Neural cell (in vitro differentiated cells): ENCODE measurements around the gene THADA. TPM values are rescaled to one million over a fixed set of nuclear protein-coding genes. Genes with fewer than 3 reads are reported as not detected.

Source experiments
- H2AFZ ChIP-seq: fragments of 200-600, 300-800 bp; sonication (generic), shearing (Covaris generic); 2 replicates; pipeline ENCODE4 v1.6.0; 2014; ENCODE audit warnings: low read depth, mild to moderate bottlenecking, antibody characterized with exemption, low read length, moderate library complexity
- H3F3A ChIP-seq: fragments of 200-600 bp; shearing (Covaris generic); 2 replicates; pipeline ENCODE4 v1.6.1; 2016; ENCODE audit warnings: mild to moderate bottlenecking, moderate library complexity, mixed read lengths, antibody characterized with exemption, low read length; ENCODE audit not compliant: insufficient read depth, poor library complexity, severe bottlenecking
- H3K27ac ChIP-seq: fragments of 200-600, 300-800 bp; sonication (generic), shearing (Covaris generic); 2 replicates; pipeline ENCODE4 v1.5.1; 2014; ENCODE audit warnings: mild to moderate bottlenecking, low read length, moderate library complexity
- H3K27me3 ChIP-seq: fragments of 300-800, 200-600 bp; sonication (generic), shearing (Covaris generic); 2 replicates; pipeline ENCODE4 v1.6.0; 2014; ENCODE audit warnings: mild to moderate bottlenecking, low read depth, low read length, moderate library complexity; ENCODE audit not compliant: insufficient read depth
- H3K36me3 ChIP-seq: fragments of 300-800, 200-600 bp; sonication (generic), shearing (Covaris generic); 2 replicates; pipeline ENCODE4 v1.5.1; 2014; ENCODE audit warnings: mild to moderate bottlenecking, antibody characterized with exemption, low read length, moderate library complexity; ENCODE audit not compliant: insufficient read depth
- H3K4me2 ChIP-seq: fragments of 300-800, 200-600 bp; sonication (generic), shearing (Covaris generic); 2 replicates; pipeline ENCODE4 v1.6.0; 2014; ENCODE audit warnings: mild to moderate bottlenecking, low read length
- H3K4me3 ChIP-seq: fragments of 300-800, 200-600 bp; sonication (generic), shearing (Covaris generic); 2 replicates; pipeline ENCODE4 v1.5.1; 2014; ENCODE audit warnings: mild to moderate bottlenecking, low read length, moderate library complexity
- H3K79me2 ChIP-seq: fragments of 200-600 bp; shearing (Covaris generic); replicated peaks from 2 replicates; pipeline ENCODE4 v1.6.0; 2014; ENCODE audit warnings: mild to moderate bottlenecking, low read length, moderate library complexity; ENCODE audit not compliant: insufficient read depth
- H3K9ac ChIP-seq: fragments of 300-800, 200-600 bp; sonication (generic), shearing (Covaris generic); 2 replicates; pipeline ENCODE4 v1.6.1; 2016; ENCODE audit warnings: mild to moderate bottlenecking, low read length, mixed read lengths
- H3K9me2 ChIP-seq: fragments of 200-600 bp; shearing (Covaris generic); 2 replicates; pipeline ENCODE4 v1.6.1; 2016; ENCODE audit warnings: mild to moderate bottlenecking, low read length, mixed read lengths; ENCODE audit not compliant: insufficient read depth
- H3K9me3 ChIP-seq: fragments of 200-600, 300-800 bp; sonication (generic), shearing (Covaris generic); 2 replicates; pipeline ENCODE4 v1.6.1; 2016; ENCODE audit warnings: mild to moderate bottlenecking, mixed run types, low read length, moderate library complexity, mixed read lengths
- H4K20me1 ChIP-seq: fragments of 200-600 bp; shearing (Covaris generic); 2 replicates; pipeline ENCODE4 v1.6.1; 2016; ENCODE audit warnings: mild to moderate bottlenecking, mixed run types; ENCODE audit not compliant: insufficient read depth
- CTCF ChIP-seq: fragments of 450-650 bp; IDR thresholded peaks from 2 replicates; pipeline ENCODE4 v1.5.1; 2014; ENCODE audit warnings: antibody characterized with exemption, mild to moderate bottlenecking, moderate library complexity; ENCODE audit not compliant: poor library complexity, severe bottlenecking
- EP300 ChIP-seq: fragments of 450-650 bp; conservative IDR thresholded peaks from 2 replicates; pipeline ENCODE4 v1.6.1; 2014; ENCODE audit warnings: antibody characterized with exemption, mild to moderate bottlenecking, moderate library complexity; ENCODE audit not compliant: poor library complexity, severe bottlenecking
- EZH2 ChIP-seq: fragments of 200-600, 300-800 bp; shearing (Covaris generic), sonication (generic); IDR thresholded peaks from 2 replicates; pipeline ENCODE4 v1.6.1; 2014; ENCODE audit warnings: antibody characterized with exemption, low read length, borderline replicate concordance, mild to moderate bottlenecking; ENCODE audit not compliant: insufficient read depth, poor library complexity, severe bottlenecking
- MXI1 ChIP-seq: fragments of 450-650 bp; conservative IDR thresholded peaks from 2 replicates; pipeline ENCODE4 v1.6.1; 2014; ENCODE audit warnings: antibody characterized with exemption, mild to moderate bottlenecking; ENCODE audit not compliant: poor library complexity, severe bottlenecking
- POLR2AphosphoS5 ChIP-seq: IDR thresholded peaks from 2 replicates; pipeline ENCODE4 v1.6.1; 2012
- RAD21 ChIP-seq: fragments of 450-650 bp; conservative IDR thresholded peaks from 2 replicates; pipeline ENCODE4 v1.6.1; 2014; ENCODE audit warnings: antibody characterized with exemption, mild to moderate bottlenecking, moderate library complexity
- REST ChIP-seq: IDR thresholded peaks from 2 replicates; pipeline ENCODE4 v1.6.1; 2012; ENCODE audit warnings: borderline replicate concordance
- SMC3 ChIP-seq: fragments of 450-650 bp; conservative IDR thresholded peaks from 2 replicates; pipeline ENCODE4 v1.6.1; 2014; ENCODE audit warnings: antibody characterized with exemption, mild to moderate bottlenecking, moderate library complexity; ENCODE audit not compliant: poor library complexity
- TAF1 ChIP-seq: IDR thresholded peaks from 2 replicates; pipeline ENCODE4 v1.6.1; 2012; ENCODE audit warnings: low read depth
- polyA plus RNA-seq: library from polyadenylated mRNA; depleted of rRNA; stranded (reverse); fragments of >200 nt; gene quantifications from 2 replicates; pipeline ENCODE4 v1.2.3, GENCODE V29; 2014

Gene THADA
- polyA plus RNA-seq, 1 donor from 2014 or later, result 8.5 TPM

GRCh38 chr2:43186321-43186678 is 409.5 kb downstream of the THADA start:
- H2AFZ ChIP-seq, result no peak overlapping the region
- H3K79me2 ChIP-seq, result no peaks in the 10 kb centered on the region
- H3K9me2 ChIP-seq, result no peaks in the 10 kb centered on the region
- no peaks in the 10 kb centered on the region for H3K9me3 ChIP-seq
- no peak overlapping the region for H3K9ac ChIP-seq
- no peak overlapping the region for H3K4me3 ChIP-seq
- no peaks in the 10 kb centered on the region for H3F3A ChIP-seq
- H3K4me2 ChIP-seq, result no peak overlapping the region
- H4K20me1 ChIP-seq, result no peaks in the 10 kb centered on the region
- H3K36me3 ChIP-seq, result no peaks in the 10 kb centered on the region
- H3K27me3 ChIP-seq, result no peaks in the 10 kb centered on the region
- no peak overlapping the region for H3K27ac ChIP-seq
- no peak for TF ChIP-seq CTCF
- no peak for TF ChIP-seq EP300
- no peak for TF ChIP-seq POLR2AphosphoS5
- TF ChIP-seq SMC3, result no peak
- no peak for TF ChIP-seq REST
- TF ChIP-seq MXI1, result no peak
- no peak for TF ChIP-seq EZH2
- no peak for TF ChIP-seq RAD21
- TF ChIP-seq TAF1, result no peak

GRCh38 chr2:43185146-43185545 is 410.7 kb downstream of the THADA start:
- H3K9me3 ChIP-seq, result no peaks in the 10 kb centered on the region
- TF ChIP-seq TAF1 (no peak), CTCF (no peak), SMC3 (no peak), EZH2 (no peak), EP300 (no peak), POLR2AphosphoS5 (no peak), REST (no peak), MXI1 (no peak), RAD21 (no peak)
- no peaks in the 10 kb centered on the region for H3K36me3 ChIP-seq
- H3K79me2 ChIP-seq, result no peaks in the 10 kb centered on the region
- H3K4me2 ChIP-seq, result no peak overlapping the region
- H4K20me1 ChIP-seq, result no peaks in the 10 kb centered on the region
- no peaks in the 10 kb centered on the region for H3K27me3 ChIP-seq
- no peak overlapping the region for H2AFZ ChIP-seq
- H3K4me3 ChIP-seq, result no peak overlapping the region
- H3K9ac ChIP-seq, result no peak overlapping the region
- H3K9me2 ChIP-seq, result no peaks in the 10 kb centered on the region
- H3K27ac ChIP-seq, result no peak overlapping the region
- H3F3A ChIP-seq, result no peaks in the 10 kb centered on the region
